HEK293 (cell line): ENCODE measurements around the gene IRX4.

Experiments
- CTCF ChIA-PET: fragments of 350-600 bp; formaldehyde crosslinking; extraction: SDS; loops from one replicate; lab custom pipeline; 2021; ENCODE audit warnings: antibody characterized with exemption; lab: Yijun Ruan, JAX
- POLR2A ChIA-PET: fragments of 300-600 bp; formaldehyde crosslinking; extraction: SDS; loops from one replicate; lab custom pipeline; 2020; ENCODE audit warnings: antibody characterized with exemption, inconsistent platforms; lab: Yijun Ruan, JAX
- H3K27ac ChIP-seq: fragments of 200-500 bp; sonication (Bioruptor generic); 2 replicates; pipeline ENCODE4 v1.5.1; 2014; ENCODE audit warnings: low read depth, low read length, control low read depth, inconsistent platforms; ENCODE audit errors: extremely low read depth
- H3K36me3 ChIP-seq, 2 experiments: fragments of 200-500 bp in 1 of 2; sonication (Bioruptor generic) in 1 of 2; 1 replicate in 1 of 2; 2 replicates in 1 of 2; pipeline ENCODE4 v1.5.1; 2014 to 2017; ENCODE audit warnings: inconsistent platforms in 2 of 2, low read length in 2 of 2; ENCODE audit not compliant: control insufficient read depth in 2 of 2, insufficient read depth in 1 of 2
- H3K4me1 ChIP-seq: fragments of 200-500 bp; sonication (Bioruptor generic); 2 replicates; pipeline ENCODE4 v1.5.1; 2014; ENCODE audit warnings: mild to moderate bottlenecking, low read length, inconsistent platforms; ENCODE audit not compliant: control insufficient read depth, insufficient read depth
- H3K4me3 ChIP-seq: 2 replicates; pipeline ENCODE4 v1.5.1; 2011; ENCODE audit warnings: low read depth, mild to moderate bottlenecking, control low read depth, low read length, moderate library complexity
- H3K9me3 ChIP-seq: fragments of 200-500 bp; sonication (Bioruptor generic); 2 replicates; pipeline ENCODE4 v1.5.1; 2014; ENCODE audit warnings: low read depth, low read length, inconsistent platforms; ENCODE audit not compliant: control insufficient read depth, insufficient read depth
- BCL11A ChIP-seq: fragments of 450-650 bp; formaldehyde crosslinking; IDR thresholded peaks from 2 replicates; pipeline ENCODE4 v1.5.1; 2016; ENCODE audit warnings: low read depth, missing biosample characterization, missing genetic modification characterization
- EGR2 ChIP-seq: fragments of 450-650 bp; formaldehyde crosslinking; IDR thresholded peaks from 2 replicates; pipeline ENCODE4 v1.5.1; 2016; ENCODE audit warnings: low read depth, missing biosample characterization, missing genetic modification characterization
- MEIS1 ChIP-seq: sonication (generic); formaldehyde crosslinking; IDR thresholded peaks from 2 replicates; pipeline ENCODE4 v1.8.1; 2022; ENCODE audit warnings: missing genetic modification reagents, mild to moderate bottlenecking, borderline replicate concordance
- RBAK ChIP-seq: fragments of 450-650 bp; formaldehyde crosslinking; IDR thresholded peaks from 2 replicates; pipeline ENCODE4 v1.5.1; 2016; ENCODE audit warnings: missing biosample characterization, missing genetic modification characterization
- SCRT2 ChIP-seq: fragments of 450-650 bp; formaldehyde crosslinking; IDR thresholded peaks from 2 replicates; pipeline ENCODE4 v1.5.1; 2016; ENCODE audit warnings: missing biosample characterization, missing genetic modification characterization
- ZFHX2 ChIP-seq: fragments of 450-650 bp; formaldehyde crosslinking; conservative IDR thresholded peaks from 2 replicates; pipeline ENCODE4 v1.5.1; 2016; ENCODE audit warnings: missing biosample characterization, missing genetic modification characterization
- ZNF112 ChIP-seq: fragments of 450-650 bp; formaldehyde crosslinking; IDR thresholded peaks from 2 replicates; pipeline ENCODE4 v1.5.0; 2017; ENCODE audit warnings: missing biosample characterization, missing genetic modification characterization
- ZNF138 ChIP-seq: fragments of 450-650 bp; formaldehyde crosslinking; IDR thresholded peaks from 2 replicates; pipeline ENCODE4 v1.5.1; 2016; ENCODE audit warnings: missing biosample characterization, missing genetic modification characterization, borderline replicate concordance
- ZNF174 ChIP-seq: fragments of 450-650 bp; formaldehyde crosslinking; IDR thresholded peaks from 2 replicates; pipeline ENCODE4 v1.5.0; 2017; ENCODE audit warnings: missing biosample characterization, mild to moderate bottlenecking, missing genetic modification characterization
- ZNF184 ChIP-seq: fragments of 450-650 bp; IDR thresholded peaks from 2 replicates; pipeline ENCODE4 v1.5.1; 2018; ENCODE audit warnings: missing biosample characterization, mild to moderate bottlenecking, missing genetic modification characterization
- ZNF366 ChIP-seq: fragments of 450-650 bp; formaldehyde crosslinking; conservative IDR thresholded peaks from 2 replicates; pipeline ENCODE4 v1.5.1; 2016; ENCODE audit warnings: missing biosample characterization, missing genetic modification characterization
- ZNF423 ChIP-seq: fragments of 450-650 bp; formaldehyde crosslinking; IDR thresholded peaks from 2 replicates; pipeline ENCODE4 v1.5.1; 2016; ENCODE audit warnings: missing biosample characterization, missing genetic modification characterization
- ZNF501 ChIP-seq: fragments of 450-650 bp; formaldehyde crosslinking; IDR thresholded peaks from 2 replicates; pipeline ENCODE4 v1.5.1; 2016; ENCODE audit warnings: missing biosample characterization, missing genetic modification characterization
- ZNF777 ChIP-seq: fragments of 450-650 bp; formaldehyde crosslinking; IDR thresholded peaks from 2 replicates; pipeline ENCODE4 v1.5.1; 2017; ENCODE audit warnings: missing biosample characterization, missing genetic modification characterization, borderline replicate concordance
- ZNF785 ChIP-seq: fragments of 450-650 bp; formaldehyde crosslinking; IDR thresholded peaks from 2 replicates; pipeline ENCODE4 v1.5.1; 2016; ENCODE audit warnings: missing biosample characterization, missing genetic modification characterization
- TF ChIP-seq, protein P1 (sequence below): fragments of 450-650 bp; formaldehyde crosslinking; IDR thresholded peaks from 2 replicates; pipeline ENCODE4 v1.5.1; 2017; ENCODE audit warnings: missing biosample characterization, missing genetic modification characterization
- TF ChIP-seq, protein P2 (sequence below): fragments of 450-650 bp; formaldehyde crosslinking; IDR thresholded peaks from 2 replicates; pipeline ENCODE4 v1.5.1; 2016; ENCODE audit warnings: missing biosample characterization, missing genetic modification characterization
- TF ChIP-seq, protein P3 (sequence below): fragments of 450-650 bp; formaldehyde crosslinking; IDR thresholded peaks from 2 replicates; pipeline ENCODE4 v1.5.1; 2016; ENCODE audit warnings: missing biosample characterization, missing genetic modification characterization
- TF ChIP-seq, protein P4 (sequence below): fragments of 450-650 bp; formaldehyde crosslinking; IDR thresholded peaks from 2 replicates; pipeline ENCODE4 v1.5.1; 2017; ENCODE audit warnings: missing biosample characterization, missing genetic modification characterization
- TF ChIP-seq, protein P5 (sequence below): fragments of 450-650 bp; formaldehyde crosslinking; IDR thresholded peaks from 2 replicates; pipeline ENCODE4 v1.5.1; 2016; ENCODE audit warnings: missing biosample characterization, missing genetic modification characterization

IRX4 gene

DNA sequence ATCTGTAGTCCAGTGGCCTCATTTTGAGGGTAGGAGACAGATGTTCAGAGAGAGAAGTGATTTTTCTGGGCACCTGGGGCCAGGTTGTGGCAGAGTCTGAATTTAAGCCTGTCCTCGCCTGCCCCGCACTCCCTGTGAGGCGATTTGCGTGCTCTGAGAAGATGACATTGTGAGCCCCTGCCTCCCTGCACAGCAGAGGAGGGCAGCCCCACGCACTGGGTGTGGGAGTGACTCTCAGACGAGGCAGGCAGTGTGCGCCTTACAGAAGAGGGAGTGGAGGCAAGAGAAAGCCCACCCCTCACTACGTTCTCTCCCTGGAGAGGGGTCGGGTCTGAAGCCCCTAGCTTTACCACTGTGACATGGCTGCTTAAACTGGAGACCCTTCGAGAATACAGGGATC lies 35.7 kb downstream of the IRX4 start:
- H3K27ac ChIP-seq = no peak overlapping the region
- POLR2A ChIA-PET = no interaction called here

DNA sequence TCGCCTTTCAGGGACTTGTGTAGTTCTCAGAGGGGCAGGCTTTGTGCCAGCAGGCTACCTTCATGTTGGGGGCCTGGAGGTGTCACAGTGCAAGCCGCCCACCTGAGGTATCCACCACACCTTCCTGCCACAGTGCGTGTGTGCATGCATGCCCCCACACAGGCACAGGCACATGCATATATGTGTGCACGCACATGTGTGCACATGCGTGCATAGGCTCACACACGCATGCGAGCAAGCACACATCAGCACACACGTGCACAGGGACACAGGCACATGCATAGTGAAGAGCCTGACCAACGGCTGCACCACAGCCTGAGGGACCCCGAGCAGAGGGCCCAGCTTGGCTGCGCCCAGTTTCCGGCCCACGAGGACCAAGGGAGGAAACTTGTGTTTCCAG lies 36.1 kb downstream of the IRX4 start:
- Histone ChIP-seq H3K4me1 (peaks cover 4% of the 10 kb centered on the region; the same call in 1 of the 2 replicates), H3K4me3 (no peak overlapping the region), H3K27ac (no peak overlapping the region), H3K36me3 (no peaks in the 10 kb centered on the region)
- ChIA-PET POLR2A (no interaction called here), CTCF (no interaction called here)
- TF ChIP-seq ZNF501 (tag by site-specific recombination) = no peak
- TF ChIP-seq RBAK (tag by site-specific recombination) = no peak
- TF ChIP-seq ZNF366 (tag by site-specific recombination) = no peak
- no peak for TF ChIP-seq ZNF777 (tag by site-specific recombination)
- no peak for TF ChIP-seq ZNF112
- TF ChIP-seq ZNF138 (tag by site-specific recombination) = no peak
- TF ChIP-seq, all 188 proteins: peak for 0
- H3K9me3 ChIP-seq = no peaks in the 10 kb centered on the region

More for the DNA sequence above, 35.7 kb downstream of the IRX4 start:
- TF ChIP-seq SCRT2 (tag by site-specific recombination) (peak; percentile 5), MEIS1 (CRISPR knock-in tag) (no peak), EGR2 (peak; percentile 20; the same call in 1 of the 2 replicates), ZFHX2 (0 out of 2 replicates have a peak, but pooled peaks have one; percentile 26), ZNF423 (tag by site-specific recombination) (no peak), ZNF184 (tag by site-specific recombination) (no peak)
- TF ChIP-seq, protein P1, sequence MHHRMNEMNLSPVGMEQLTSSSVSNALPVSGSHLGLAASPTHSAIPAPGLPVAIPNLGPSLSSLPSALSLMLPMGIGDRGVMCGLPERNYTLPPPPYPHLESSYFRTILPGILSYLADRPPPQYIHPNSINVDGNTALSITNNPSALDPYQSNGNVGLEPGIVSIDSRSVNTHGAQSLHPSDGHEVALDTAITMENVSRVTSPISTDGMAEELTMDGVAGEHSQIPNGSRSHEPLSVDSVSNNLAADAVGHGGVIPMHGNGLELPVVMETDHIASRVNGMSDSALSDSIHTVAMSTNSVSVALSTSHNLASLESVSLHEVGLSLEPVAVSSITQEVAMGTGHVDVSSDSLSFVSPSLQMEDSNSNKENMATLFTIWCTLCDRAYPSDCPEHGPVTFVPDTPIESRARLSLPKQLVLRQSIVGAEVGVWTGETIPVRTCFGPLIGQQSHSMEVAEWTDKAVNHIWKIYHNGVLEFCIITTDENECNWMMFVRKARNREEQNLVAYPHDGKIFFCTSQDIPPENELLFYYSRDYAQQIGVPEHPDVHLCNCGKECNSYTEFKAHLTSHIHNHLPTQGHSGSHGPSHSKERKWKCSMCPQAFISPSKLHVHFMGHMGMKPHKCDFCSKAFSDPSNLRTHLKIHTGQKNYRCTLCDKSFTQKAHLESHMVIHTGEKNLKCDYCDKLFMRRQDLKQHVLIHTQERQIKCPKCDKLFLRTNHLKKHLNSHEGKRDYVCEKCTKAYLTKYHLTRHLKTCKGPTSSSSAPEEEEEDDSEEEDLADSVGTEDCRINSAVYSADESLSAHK = no peak
- TF ChIP-seq, protein P2, sequence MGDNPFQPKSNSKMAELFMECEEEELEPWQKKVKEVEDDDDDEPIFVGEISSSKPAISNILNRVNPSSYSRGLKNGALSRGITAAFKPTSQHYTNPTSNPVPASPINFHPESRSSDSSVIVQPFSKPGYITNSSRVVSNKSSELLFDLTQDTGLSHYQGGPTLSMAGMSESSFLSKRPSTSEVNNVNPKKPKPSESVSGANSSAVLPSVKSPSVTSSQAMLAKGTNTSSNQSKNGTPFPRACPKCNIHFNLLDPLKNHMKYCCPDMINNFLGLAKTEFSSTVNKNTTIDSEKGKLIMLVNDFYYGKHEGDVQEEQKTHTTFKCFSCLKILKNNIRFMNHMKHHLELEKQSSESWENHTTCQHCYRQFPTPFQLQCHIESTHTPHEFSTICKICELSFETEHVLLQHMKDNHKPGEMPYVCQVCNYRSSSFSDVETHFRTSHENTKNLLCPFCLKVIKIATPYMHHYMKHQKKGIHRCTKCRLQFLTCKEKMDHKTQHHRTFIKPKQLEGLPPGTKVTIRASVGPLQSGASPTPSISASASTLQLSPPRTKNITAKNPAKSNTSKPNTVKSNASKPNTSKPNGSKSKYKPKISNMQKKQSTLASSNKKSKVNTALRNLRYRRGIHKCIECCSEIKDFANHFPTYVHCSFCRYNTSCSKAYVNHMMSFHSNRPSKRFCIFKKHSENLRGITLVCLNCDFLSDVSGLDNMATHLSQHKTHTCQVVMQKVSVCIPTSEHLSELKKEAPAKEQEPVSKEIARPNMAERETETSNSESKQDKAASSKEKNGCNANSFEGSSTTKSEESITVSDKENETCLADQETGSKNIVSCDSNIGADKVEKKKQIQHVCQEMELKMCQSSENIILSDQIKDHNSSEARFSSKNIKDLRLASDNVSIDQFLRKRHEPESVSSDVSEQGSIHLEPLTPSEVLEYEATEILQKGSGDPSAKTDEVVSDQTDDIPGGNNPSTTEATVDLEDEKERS (tag by site-specific recombination) = no peak
- H3K4me1 ChIP-seq = peaks cover 1% of the 10 kb centered on the region; the same call in 1 of the 2 replicates
- CTCF ChIA-PET = no interaction called here
- no peaks in the 10 kb centered on the region for H3K9me3 ChIP-seq
- no peaks in the 10 kb centered on the region for H3K36me3 ChIP-seq
- no peak overlapping the region for H3K4me3 ChIP-seq

DNA sequence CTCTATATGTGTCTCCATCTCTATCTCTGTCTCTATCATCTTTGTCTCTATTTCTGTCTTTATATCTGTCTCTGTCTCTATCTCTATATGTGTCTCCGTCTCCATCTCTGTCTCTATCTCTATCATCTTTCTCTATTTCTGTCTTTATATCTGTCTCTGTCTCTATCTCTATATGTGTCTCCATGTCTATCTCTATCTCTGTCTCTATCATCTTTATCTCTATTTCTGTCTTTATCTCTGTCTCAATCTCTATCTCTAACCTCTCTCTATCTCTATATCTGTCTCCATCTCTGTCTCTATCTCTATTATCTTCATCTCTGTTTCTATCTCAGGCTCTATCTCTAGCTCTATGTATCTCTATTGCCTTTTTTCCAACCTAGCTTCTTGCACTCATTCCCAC lies 37.0 kb downstream of the IRX4 start:
- Histone ChIP-seq H3K9me3 (no peaks in the 10 kb centered on the region), H3K27ac (no peak overlapping the region), H3K36me3 (no peaks in the 10 kb centered on the region), H3K4me1 (peaks cover 4% of the 10 kb centered on the region; the same call in 1 of the 2 replicates), H3K4me3 (no peak overlapping the region)
- CTCF ChIA-PET = no interaction called here
- POLR2A ChIA-PET = no interaction called here
- TF ChIP-seq BCL11A (tag by site-specific recombination) (no peak), ZNF785 (tag by site-specific recombination) (no peak), ZNF174 (tag by site-specific recombination) (no peak)
- TF ChIP-seq, protein P3, sequence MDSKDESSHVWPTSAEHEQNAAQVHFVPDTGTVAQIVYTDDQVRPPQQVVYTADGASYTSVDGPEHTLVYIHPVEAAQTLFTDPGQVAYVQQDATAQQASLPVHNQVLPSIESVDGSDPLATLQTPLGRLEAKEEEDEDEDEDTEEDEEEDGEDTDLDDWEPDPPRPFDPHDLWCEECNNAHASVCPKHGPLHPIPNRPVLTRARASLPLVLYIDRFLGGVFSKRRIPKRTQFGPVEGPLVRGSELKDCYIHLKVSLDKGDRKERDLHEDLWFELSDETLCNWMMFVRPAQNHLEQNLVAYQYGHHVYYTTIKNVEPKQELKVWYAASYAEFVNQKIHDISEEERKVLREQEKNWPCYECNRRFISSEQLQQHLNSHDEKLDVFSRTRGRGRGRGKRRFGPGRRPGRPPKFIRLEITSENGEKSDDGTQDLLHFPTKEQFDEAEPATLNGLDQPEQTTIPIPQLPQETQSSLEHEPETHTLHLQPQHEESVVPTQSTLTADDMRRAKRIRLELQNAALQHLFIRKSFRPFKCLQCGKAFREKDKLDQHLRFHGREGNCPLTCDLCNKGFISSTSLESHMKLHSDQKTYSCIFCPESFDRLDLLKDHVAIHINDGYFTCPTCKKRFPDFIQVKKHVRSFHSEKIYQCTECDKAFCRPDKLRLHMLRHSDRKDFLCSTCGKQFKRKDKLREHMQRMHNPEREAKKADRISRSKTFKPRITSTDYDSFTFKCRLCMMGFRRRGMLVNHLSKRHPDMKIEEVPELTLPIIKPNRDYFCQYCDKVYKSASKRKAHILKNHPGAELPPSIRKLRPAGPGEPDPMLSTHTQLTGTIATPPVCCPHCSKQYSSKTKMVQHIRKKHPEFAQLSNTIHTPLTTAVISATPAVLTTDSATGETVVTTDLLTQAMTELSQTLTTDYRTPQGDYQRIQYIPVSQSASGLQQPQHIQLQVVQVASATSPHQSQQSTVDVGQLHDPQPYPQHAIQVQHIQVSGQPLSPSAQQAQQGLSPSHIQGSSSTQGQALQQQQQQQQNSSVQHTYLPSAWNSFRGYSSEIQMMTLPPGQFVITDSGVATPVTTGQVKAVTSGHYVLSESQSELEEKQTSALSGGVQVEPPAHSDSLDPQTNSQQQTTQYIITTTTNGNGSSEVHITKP (tag by site-specific recombination) = no peak
- TF ChIP-seq, protein P4, sequence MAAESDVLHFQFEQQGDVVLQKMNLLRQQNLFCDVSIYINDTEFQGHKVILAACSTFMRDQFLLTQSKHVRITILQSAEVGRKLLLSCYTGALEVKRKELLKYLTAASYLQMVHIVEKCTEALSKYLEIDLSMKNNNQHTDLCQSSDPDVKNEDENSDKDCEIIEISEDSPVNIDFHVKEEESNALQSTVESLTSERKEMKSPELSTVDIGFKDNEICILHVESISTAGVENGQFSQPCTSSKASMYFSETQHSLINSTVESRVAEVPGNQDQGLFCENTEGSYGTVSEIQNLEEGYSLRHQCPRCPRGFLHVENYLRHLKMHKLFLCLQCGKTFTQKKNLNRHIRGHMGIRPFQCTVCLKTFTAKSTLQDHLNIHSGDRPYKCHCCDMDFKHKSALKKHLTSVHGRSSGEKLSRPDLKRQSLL (tag by site-specific recombination) = peak; percentile 98
- TF ChIP-seq, protein P5, sequence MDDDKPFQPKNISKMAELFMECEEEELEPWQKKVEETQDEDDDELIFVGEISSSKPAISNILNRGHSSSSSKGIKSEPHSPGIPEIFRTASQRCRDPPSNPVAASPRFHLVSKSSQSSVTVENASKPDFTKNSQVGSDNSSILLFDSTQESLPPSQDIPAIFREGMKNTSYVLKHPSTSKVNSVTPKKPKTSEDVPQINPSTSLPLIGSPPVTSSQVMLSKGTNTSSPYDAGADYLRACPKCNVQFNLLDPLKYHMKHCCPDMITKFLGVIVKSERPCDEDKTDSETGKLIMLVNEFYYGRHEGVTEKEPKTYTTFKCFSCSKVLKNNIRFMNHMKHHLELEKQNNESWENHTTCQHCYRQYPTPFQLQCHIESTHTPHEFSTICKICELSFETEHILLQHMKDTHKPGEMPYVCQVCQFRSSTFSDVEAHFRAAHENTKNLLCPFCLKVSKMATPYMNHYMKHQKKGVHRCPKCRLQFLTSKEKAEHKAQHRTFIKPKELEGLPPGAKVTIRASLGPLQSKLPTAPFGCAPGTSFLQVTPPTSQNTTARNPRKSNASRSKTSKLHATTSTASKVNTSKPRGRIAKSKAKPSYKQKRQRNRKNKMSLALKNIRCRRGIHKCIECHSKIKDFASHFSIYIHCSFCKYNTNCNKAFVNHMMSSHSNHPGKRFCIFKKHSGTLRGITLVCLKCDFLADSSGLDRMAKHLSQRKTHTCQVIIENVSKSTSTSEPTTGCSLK = no peak
